SK-N-SH treated with all-trans-retinoic acid at 6 μM for 48 hours (cell line): ENCODE measurements around the gene SCN8A.

Experiments
- ATAC-seq: fragments of 200-7000 bp; cut with Tn5 transposase; 3 replicates; pipeline ENCODE4 v1.9.1; 2020; ENCODE audit warnings: mild to moderate bottlenecking, moderate library complexity
- ARNTL ChIP-seq: fragments of 450-650 bp; formaldehyde crosslinking; IDR thresholded peaks from 2 replicates; pipeline ENCODE4 v1.5.0; 2020; ENCODE audit warnings: low read depth, mild to moderate bottlenecking, moderate library complexity, borderline replicate concordance
- ISL1 ChIP-seq: fragments of 250-450 bp; sonication (Bioruptor Pico); IDR thresholded peaks from 2 replicates; pipeline ENCODE4 v2.1.2; 2022; ENCODE audit warnings: mild to moderate bottlenecking, moderate library complexity
- OSR1 ChIP-seq: fragments of 250-450 bp; sonication (Bioruptor Pico); IDR thresholded peaks from 2 replicates; pipeline ENCODE4 v1.8.0; 2022; ENCODE audit warnings: moderate library complexity, mild to moderate bottlenecking, inconsistent platforms
- SNAI2 ChIP-seq: fragments of 250-450 bp; sonication (Bioruptor Pico); IDR thresholded peaks from 2 replicates; pipeline ENCODE4 v1.5.0; 2020; ENCODE audit warnings: mild to moderate bottlenecking, moderate library complexity
- TCF4 ChIP-seq: fragments of 250-450 bp; sonication (Bioruptor Pico); IDR thresholded peaks from 2 replicates; pipeline ENCODE4 v1.8.0; 2021; ENCODE audit warnings: mild to moderate bottlenecking, moderate library complexity, borderline replicate concordance
- ZC3H10 ChIP-seq: fragments of 250-450 bp; sonication (Bioruptor Pico); IDR thresholded peaks from 2 replicates; pipeline ENCODE4 v1.5.1; 2021; ENCODE audit warnings: mild to moderate bottlenecking, moderate library complexity
- ZFP30 ChIP-seq: fragments of 450-650 bp; formaldehyde crosslinking; IDR thresholded peaks from 2 replicates; pipeline ENCODE4 v1.5.0; 2022; ENCODE audit warnings: mild to moderate bottlenecking, moderate library complexity
- ZNF565 ChIP-seq: fragments of 450-650 bp; formaldehyde crosslinking; conservative IDR thresholded peaks from 2 replicates; pipeline ENCODE4 v1.5.0; 2020; ENCODE audit warnings: low read depth, mild to moderate bottlenecking, moderate library complexity
- ZNF70 ChIP-seq: fragments of 450-650 bp; formaldehyde crosslinking; IDR thresholded peaks from 2 replicates; pipeline ENCODE4 v1.5.0; 2020; ENCODE audit warnings: mild to moderate bottlenecking, moderate library complexity
- ZNF8 ChIP-seq: fragments of 450-650 bp; formaldehyde crosslinking; IDR thresholded peaks from 2 replicates; pipeline ENCODE4 v1.5.0; 2020; ENCODE audit warnings: mild to moderate bottlenecking, moderate library complexity
- TF ChIP-seq, protein P1 (sequence below): fragments of 250-450 bp; sonication (Bioruptor Pico); IDR thresholded peaks from 2 replicates; pipeline ENCODE4 v1.5.0; 2020; ENCODE audit warnings: mild to moderate bottlenecking, moderate library complexity
- TF ChIP-seq, protein P2 (sequence below): fragments of 250-450 bp; sonication (Bioruptor Pico); IDR thresholded peaks from 2 replicates; pipeline ENCODE4 v1.8.0; 2020; ENCODE audit warnings: mild to moderate bottlenecking, moderate library complexity, borderline replicate concordance
- TF ChIP-seq, protein P3 (sequence below): fragments of 250-450 bp; sonication (Bioruptor Pico); IDR thresholded peaks from 2 replicates; pipeline ENCODE4 v1.8.0; 2021; ENCODE audit warnings: low read depth, mild to moderate bottlenecking, moderate library complexity, borderline replicate concordance
- TF ChIP-seq, protein P4 (sequence below): fragments of 250-450 bp; sonication (Bioruptor Pico); IDR thresholded peaks from 2 replicates; pipeline ENCODE4 v1.5.1; 2020; ENCODE audit warnings: low read depth, mild to moderate bottlenecking, moderate library complexity

Gene SCN8A

DNA sequence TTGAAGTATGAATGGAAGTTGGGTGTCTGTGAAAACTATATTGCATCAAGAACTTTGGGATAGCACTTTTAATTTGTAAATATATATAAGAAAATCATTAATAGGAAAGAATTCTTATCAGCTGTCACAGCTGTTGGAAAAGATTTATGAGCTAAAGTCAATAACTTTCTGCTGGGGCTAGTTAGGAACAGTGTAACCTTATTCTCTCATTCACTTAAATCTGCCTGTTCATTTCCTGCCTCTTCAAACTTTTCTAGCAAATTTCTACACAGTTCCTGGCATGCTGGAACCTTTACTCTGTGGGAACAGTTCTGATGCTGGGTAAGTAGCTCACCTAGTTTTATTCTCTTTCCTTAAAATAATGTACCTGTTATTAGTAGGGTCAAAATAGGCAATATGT is 109.9 kb downstream of the SCN8A start:
- ATAC-seq: no peak
- TF ChIP-seq TCF4 (CRISPR knock-in tag): no peak
- TF ChIP-seq OSR1 (CRISPR knock-in tag): no peak
- TF ChIP-seq ZNF70 (CRISPR knock-in tag): no peak
- no peak for TF ChIP-seq ZNF8 (CRISPR knock-in tag)
- TF ChIP-seq, protein P1, sequence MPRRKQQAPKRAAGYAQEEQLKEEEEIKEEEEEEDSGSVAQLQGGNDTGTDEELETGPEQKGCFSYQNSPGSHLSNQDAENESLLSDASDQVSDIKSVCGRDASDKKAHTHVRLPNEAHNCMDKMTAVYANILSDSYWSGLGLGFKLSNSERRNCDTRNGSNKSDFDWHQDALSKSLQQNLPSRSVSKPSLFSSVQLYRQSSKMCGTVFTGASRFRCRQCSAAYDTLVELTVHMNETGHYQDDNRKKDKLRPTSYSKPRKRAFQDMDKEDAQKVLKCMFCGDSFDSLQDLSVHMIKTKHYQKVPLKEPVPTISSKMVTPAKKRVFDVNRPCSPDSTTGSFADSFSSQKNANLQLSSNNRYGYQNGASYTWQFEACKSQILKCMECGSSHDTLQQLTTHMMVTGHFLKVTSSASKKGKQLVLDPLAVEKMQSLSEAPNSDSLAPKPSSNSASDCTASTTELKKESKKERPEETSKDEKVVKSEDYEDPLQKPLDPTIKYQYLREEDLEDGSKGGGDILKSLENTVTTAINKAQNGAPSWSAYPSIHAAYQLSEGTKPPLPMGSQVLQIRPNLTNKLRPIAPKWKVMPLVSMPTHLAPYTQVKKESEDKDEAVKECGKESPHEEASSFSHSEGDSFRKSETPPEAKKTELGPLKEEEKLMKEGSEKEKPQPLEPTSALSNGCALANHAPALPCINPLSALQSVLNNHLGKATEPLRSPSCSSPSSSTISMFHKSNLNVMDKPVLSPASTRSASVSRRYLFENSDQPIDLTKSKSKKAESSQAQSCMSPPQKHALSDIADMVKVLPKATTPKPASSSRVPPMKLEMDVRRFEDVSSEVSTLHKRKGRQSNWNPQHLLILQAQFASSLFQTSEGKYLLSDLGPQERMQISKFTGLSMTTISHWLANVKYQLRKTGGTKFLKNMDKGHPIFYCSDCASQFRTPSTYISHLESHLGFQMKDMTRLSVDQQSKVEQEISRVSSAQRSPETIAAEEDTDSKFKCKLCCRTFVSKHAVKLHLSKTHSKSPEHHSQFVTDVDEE (CRISPR knock-in tag): no peak
- TF ChIP-seq ZFP30: no peak
- TF ChIP-seq ARNTL (CRISPR knock-in tag): no peak
- TF ChIP-seq, protein P2, sequence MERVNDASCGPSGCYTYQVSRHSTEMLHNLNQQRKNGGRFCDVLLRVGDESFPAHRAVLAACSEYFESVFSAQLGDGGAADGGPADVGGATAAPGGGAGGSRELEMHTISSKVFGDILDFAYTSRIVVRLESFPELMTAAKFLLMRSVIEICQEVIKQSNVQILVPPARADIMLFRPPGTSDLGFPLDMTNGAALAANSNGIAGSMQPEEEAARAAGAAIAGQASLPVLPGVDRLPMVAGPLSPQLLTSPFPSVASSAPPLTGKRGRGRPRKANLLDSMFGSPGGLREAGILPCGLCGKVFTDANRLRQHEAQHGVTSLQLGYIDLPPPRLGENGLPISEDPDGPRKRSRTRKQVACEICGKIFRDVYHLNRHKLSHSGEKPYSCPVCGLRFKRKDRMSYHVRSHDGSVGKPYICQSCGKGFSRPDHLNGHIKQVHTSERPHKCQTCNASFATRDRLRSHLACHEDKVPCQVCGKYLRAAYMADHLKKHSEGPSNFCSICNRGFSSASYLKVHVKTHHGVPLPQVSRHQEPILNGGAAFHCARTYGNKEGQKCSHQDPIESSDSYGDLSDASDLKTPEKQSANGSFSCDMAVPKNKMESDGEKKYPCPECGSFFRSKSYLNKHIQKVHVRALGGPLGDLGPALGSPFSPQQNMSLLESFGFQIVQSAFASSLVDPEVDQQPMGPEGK (CRISPR knock-in tag): no peak
- no peak for TF ChIP-seq ZC3H10

DNA sequence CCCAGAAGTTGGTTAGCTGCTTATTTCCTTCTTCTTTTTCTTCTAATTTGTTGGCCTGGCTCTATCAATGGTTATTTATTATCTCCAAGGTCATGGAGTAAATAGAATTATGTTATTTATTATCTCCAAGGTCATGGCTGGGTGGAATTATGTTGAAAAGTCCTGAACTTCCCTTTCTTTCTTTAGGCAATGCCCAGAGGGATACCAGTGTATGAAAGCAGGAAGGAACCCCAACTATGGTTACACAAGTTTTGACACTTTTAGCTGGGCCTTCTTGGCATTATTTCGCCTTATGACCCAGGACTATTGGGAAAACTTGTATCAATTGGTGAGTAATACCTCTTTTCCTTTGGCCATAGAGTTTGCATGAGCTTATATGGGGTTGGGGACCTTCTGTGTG is 111.6 kb downstream of the SCN8A start:
- no peak for TF ChIP-seq SNAI2
- TF ChIP-seq, protein P1 (CRISPR knock-in tag): no peak
- ATAC-seq: no peak

DNA sequence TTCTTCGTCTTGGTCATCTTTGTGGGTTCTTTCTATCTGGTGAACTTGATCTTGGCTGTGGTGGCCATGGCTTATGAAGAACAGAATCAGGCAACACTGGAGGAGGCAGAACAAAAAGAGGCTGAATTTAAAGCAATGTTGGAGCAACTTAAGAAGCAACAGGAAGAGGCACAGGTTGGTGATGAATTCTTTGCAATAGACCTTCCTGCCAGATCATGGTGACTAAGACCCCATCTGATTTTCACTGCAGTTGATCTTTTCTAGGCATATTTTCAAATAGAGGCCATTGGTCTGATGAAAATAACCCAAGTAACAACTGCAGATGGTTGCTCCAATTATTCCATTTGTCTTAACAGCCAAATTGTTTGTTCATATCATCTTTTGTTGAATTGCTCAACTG is 114.4 kb downstream of the SCN8A start:
- ATAC-seq: no peak
- no peak for TF ChIP-seq OSR1 (CRISPR knock-in tag)
- TF ChIP-seq SNAI2: no peak
- no peak for TF ChIP-seq ZNF8 (CRISPR knock-in tag)
- TF ChIP-seq, protein P2 (CRISPR knock-in tag): no peak
- TF ChIP-seq ISL1 (CRISPR knock-in tag): no peak
- TF ChIP-seq, protein P3, sequence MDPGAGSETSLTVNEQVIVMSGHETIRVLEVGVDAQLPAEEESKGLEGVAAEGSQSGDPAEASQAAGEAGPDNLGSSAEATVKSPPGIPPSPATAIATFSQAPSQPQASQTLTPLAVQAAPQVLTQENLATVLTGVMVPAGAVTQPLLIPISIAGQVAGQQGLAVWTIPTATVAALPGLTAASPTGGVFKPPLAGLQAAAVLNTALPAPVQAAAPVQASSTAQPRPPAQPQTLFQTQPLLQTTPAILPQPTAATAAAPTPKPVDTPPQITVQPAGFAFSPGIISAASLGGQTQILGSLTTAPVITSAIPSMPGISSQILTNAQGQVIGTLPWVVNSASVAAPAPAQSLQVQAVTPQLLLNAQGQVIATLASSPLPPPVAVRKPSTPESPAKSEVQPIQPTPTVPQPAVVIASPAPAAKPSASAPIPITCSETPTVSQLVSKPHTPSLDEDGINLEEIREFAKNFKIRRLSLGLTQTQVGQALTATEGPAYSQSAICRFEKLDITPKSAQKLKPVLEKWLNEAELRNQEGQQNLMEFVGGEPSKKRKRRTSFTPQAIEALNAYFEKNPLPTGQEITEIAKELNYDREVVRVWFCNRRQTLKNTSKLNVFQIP (CRISPR knock-in tag): no peak
- TF ChIP-seq ZC3H10: no peak
- TF ChIP-seq, protein P4, sequence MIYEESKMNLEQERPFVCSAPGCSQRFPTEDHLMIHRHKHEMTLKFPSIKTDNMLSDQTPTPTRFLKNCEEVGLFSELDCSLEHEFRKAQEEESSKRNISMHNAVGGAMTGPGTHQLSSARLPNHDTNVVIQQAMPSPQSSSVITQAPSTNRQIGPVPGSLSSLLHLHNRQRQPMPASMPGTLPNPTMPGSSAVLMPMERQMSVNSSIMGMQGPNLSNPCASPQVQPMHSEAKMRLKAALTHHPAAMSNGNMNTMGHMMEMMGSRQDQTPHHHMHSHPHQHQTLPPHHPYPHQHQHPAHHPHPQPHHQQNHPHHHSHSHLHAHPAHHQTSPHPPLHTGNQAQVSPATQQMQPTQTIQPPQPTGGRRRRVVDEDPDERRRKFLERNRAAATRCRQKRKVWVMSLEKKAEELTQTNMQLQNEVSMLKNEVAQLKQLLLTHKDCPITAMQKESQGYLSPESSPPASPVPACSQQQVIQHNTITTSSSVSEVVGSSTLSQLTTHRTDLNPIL (CRISPR knock-in tag): no peak
- TF ChIP-seq TCF4 (CRISPR knock-in tag): no peak
- no peak for TF ChIP-seq ARNTL (CRISPR knock-in tag)
- no peak for TF ChIP-seq ZFP30
- no peak for TF ChIP-seq ZNF565 (CRISPR knock-in tag)
